ENCODE results near the gene CBX8.

GRCh38 chr17:79774561-79774975, 22.3 kb downstream of the CBX8 start:
- TF ChIP-seq, protein P1, sequence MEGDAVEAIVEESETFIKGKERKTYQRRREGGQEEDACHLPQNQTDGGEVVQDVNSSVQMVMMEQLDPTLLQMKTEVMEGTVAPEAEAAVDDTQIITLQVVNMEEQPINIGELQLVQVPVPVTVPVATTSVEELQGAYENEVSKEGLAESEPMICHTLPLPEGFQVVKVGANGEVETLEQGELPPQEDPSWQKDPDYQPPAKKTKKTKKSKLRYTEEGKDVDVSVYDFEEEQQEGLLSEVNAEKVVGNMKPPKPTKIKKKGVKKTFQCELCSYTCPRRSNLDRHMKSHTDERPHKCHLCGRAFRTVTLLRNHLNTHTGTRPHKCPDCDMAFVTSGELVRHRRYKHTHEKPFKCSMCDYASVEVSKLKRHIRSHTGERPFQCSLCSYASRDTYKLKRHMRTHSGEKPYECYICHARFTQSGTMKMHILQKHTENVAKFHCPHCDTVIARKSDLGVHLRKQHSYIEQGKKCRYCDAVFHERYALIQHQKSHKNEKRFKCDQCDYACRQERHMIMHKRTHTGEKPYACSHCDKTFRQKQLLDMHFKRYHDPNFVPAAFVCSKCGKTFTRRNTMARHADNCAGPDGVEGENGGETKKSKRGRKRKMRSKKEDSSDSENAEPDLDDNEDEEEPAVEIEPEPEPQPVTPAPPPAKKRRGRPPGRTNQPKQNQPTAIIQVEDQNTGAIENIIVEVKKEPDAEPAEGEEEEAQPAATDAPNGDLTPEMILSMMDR (IDR thresholded peaks at IDR 0.05), result no peak
- no peak for TF ChIP-seq POLR2A (IDR thresholded peaks at IDR 0.05)
